HG03060 (cell line): ENCODE results near the gene ADGRL1.

Source experiments
- ATAC-seq: cut with Tn5 transposase; IDR thresholded peaks from one replicate; pipeline ENCODE4 v1.9.1; 2021; ENCODE audit warnings: low read depth, moderate number of reproducible peaks; ENCODE audit not compliant: unreplicated experiment

Gene ADGRL1

GRCh38 chr19:14164724-14165493, 41.1 kb downstream of the ADGRL1 start:
- ATAC-seq: no peak

- no peak for ATAC-seq
Observed at GRCh38 chr19:14164082-14164481, 41.9 kb downstream of the ADGRL1 start.

- no peak for ATAC-seq
Observed at GRCh38 chr19:14162871-14163297, 43.1 kb downstream of the ADGRL1 start.

GRCh38 chr19:14161305-14161704, 44.7 kb downstream of the ADGRL1 start:
- ATAC-seq: no peak

GRCh38 chr19:14160017-14160703, 45.8 kb downstream of the ADGRL1 start:
- no peak for ATAC-seq

- no peak for ATAC-seq
Observed at GRCh38 chr19:14159059-14159458, 46.9 kb downstream of the ADGRL1 start.

GRCh38 chr19:14158276-14159023, 47.5 kb downstream of the ADGRL1 start:
- ATAC-seq: no peak

GRCh38 chr19:14156971-14157717, 48.8 kb downstream of the ADGRL1 start:
- ATAC-seq: no peak

- ATAC-seq: no peak
Observed at GRCh38 chr19:14156122-14156521, 49.8 kb downstream of the ADGRL1 start.

GRCh38 chr19:14155371-14155770, 50.6 kb downstream of the ADGRL1 start:
- ATAC-seq: no peak

- ATAC-seq: no peak
Observed at GRCh38 chr19:14152713-14153112, 53.3 kb downstream of the ADGRL1 start.

- ATAC-seq: no peak
Observed at GRCh38 chr19:14150770-14151661, 55.0 kb downstream of the ADGRL1 start.

GRCh38 chr19:14150041-14150769, 55.8 kb downstream of the ADGRL1 start:
- ATAC-seq: no peak

GRCh38 chr19:14149509-14149994, 56.4 kb downstream of the ADGRL1 start:
- ATAC-seq: no peak

GRCh38 chr19:14148751-14149410, 57.1 kb downstream of the ADGRL1 start:
- ATAC-seq: no peak

- no peak for ATAC-seq
Observed at GRCh38 chr19:14147797-14148605, 58.0 kb downstream of the ADGRL1 start.

GRCh38 chr19:14146789-14147216, 59.2 kb downstream of the ADGRL1 start:
- no peak for ATAC-seq
